DMS 273 (cell line): ENCODE measurements around the gene OTOS.
A peak's percentile ranks its signal among the peaks of the same experiment; 100 is the strongest.

Source experiments
- DNase-seq: peaks from one replicate; lab custom pipeline; 2025; ENCODE audit not compliant: unreplicated experiment; lab: John Stamatoyannopoulos, UW

Gene OTOS

DNA sequence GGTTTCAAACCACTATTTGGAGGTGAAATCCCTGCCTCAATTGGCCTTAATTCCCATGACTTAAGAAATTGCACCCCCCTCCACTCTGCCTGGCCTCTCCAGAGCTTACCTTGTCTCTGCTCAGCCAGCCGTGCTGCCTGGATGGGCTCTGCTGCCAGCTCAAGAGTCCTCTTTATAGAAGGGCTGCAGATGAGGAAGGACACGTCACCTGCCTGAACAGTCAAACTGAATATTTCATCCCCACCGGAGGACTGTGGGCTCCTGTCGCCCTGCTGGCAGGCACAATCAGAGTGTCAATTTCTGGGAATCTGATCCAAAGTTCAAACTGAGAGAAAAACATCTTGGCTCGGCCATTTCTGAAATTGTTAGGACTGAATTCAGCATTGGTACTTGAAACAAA lies at the start of gene OTOS:
TSS of gene OTOS (minus strand) at position 148 of the 400 bp plus-strand sequence. CDS start 332 bp downstream, outside the sequence.
- no peak for DNase-seq

DNA sequence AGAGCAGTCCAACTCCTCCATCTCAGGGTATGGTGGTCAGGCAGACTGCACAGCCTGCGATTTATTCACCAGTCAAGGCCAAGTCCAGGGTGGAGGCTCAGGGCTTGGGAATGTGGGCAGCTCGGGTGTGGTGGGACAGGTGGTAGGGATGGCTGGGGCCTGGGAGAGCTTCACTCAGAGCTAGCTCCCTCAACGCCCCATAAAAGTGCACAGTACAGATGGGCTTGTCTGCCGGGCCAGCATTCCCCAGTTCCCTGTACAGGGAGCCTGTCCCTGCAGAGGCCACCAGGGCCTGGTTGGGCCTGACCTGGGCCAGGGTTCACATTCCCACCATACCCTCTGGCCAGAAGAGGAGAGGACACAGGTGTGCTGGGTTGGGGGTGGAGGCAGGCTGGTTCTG lies 49.2 kb upstream of the OTOS start:
- DNase-seq = no peak

DNA sequence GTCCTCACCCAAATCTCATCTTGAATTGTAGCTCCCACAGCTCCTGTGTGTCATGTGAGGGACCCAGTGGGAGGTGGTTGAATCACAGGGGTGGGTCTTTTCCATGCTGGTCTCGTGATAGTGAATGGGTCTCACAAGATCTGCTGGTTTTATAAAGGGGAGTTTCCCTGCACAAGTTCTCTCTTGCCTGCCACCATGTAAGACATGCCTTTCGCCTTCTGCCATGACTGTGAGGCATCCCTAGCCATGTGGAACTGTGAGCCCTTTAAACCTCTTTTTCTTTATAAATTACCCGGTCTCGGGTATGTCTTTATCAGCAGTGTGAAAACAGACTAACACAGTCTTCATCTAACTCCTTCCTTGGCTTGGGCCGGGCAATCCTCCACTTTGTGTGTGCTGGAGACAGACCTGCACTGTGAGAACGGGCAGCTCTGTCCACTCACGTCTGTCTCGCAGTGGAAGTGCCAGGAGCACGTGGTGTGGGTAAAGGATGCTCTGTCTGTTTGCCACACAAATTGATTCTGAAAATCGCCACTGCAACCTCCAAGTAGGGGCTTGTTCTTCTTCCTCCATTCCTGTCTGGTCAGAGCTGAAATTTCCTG lies 47.6 kb upstream of the OTOS start:
- no peak for DNase-seq

DNA sequence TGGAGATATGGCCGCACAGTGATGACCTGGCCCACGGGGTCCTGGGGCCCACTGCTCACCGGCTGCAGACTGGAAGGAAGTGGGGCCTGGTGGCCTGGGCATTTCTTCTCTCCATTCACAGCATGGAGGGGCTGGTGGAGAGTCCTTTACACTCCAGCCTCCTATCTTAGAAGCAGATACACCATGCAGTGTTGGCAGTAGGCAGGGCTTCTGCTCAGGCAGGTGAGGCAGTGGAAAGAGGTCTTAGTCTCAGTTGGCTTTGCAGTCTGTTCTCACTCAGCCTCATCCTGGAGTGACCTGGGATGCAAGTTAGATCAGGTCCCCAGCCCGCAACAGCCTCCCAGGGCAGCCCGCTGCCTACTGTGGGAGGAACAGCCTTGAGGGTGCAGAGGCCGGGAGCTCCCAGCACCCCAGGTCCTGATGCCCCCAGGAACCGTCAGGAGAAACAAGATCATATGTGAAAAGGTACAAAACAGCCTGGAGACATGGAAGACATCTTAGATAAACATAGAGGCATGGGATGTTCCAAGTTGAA lies 45.8 kb upstream of the OTOS start:
- DNase-seq = no peak

DNA sequence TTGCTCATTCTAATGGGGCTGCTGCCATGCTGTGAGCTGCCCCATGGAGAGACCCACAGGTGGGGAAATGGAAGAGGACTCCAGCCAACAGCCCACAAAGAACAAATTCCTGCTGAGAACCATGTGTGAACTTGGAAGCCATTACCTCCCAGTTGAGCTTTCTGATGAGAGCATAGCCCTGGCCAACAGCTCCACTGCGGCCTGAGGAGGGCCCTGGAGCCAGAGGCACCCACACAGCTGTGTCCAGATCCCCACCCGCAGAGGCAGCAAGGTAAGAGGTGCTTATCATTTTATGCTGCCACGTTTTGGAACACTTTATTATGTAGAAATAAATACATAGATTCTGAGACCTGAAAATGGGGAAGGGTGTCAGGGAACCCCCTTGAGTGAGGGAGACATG lies 44.2 kb upstream of the OTOS start:
- no peak for DNase-seq

DNA sequence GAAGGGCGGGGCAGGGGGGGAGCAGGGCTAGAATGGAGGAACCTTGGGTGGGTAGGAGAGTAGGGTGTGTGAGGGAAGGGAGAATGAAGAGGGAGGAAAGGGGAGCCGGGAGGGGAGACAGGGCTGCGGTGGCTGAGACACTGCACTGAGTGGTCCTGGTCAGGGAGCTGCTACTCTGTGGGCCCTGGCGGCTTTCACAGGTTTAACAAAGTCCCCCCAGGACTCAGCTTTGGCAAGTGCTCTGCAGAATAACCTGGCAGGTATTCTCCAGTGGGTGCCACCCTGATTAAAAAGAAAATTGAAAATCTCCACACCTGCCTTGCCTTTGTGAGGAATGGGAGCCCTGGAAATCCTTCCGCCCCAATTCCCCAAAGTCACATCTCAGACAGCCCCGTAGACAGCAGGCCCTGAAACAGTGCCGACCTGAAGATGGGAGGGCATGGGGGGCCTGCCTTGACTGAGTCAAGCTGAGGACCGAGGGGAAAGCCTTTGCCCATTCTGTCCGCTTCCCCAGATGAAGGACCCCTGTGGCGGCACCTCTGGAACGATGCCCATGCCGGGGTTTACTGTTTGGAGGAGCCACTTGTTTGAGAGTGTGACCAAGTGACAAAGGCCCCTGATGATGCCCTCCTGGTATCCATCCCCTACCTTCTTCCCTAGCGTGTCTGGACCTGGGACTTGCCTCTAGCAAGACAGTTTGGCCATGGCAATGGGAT lies 43.6 kb upstream of the OTOS start:
- no peak for DNase-seq

DNA sequence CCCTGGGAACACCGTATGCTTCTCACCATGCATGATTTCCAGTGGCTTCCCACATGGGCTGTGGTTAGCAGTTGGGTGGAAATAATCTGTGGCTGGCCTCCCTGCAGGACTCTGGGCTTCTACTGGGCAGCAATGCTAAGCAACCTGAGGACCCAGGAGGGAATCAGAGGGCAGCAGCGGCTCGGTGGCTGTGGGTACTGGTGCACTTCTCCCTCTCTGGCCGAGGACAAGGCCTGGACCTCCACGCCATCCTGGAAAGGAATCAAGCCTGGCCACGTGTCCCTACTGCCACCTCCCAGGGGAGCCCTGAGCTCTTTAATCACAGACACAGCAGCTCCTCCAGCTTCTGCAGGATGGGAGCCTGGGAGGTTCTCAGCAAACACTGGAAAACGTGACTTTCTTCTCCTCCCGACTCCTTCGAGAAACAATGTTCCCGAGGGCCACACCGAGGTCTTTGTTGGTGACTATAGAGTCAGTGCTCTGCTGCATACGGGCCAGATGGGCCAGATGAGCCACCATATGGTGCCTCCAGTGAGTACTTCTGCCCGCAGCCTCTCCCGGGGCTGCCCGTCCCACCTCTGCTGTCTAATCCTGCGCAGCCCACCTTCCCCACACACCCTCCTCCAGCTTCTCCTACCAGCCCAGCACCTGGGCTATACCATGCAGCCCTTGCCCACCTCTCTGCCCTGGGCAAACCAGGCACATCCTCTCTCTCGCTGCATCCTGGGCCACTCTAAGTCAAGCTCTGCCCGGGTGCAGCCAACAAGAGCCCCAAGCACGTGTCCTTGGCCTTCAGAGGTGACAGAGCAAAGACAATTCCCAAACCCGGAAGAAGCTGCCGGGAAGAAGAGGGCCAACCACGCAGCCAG lies 42.8 kb upstream of the OTOS start:
- peak; percentile 89 for DNase-seq

DNA sequence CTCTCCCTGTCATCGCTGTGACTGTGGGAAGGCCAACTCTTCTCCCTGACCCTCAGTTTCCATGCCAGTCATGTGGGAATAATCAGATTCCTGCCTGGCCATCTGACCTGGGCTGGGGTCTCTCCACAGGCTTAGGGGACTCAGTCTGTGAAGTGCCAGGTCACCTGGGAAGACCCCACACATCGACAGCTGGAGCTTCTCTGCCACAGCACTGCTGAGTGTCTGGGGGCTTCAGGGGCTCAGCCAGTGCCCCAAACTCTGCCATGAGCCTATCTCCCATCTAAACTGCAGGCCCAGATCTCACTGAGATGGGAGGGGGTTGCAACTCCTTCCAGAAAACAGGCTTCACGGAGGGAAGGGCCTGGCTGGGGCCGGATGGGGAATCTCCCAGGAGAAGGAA lies 42.0 kb upstream of the OTOS start:
- no peak for DNase-seq

DNA sequence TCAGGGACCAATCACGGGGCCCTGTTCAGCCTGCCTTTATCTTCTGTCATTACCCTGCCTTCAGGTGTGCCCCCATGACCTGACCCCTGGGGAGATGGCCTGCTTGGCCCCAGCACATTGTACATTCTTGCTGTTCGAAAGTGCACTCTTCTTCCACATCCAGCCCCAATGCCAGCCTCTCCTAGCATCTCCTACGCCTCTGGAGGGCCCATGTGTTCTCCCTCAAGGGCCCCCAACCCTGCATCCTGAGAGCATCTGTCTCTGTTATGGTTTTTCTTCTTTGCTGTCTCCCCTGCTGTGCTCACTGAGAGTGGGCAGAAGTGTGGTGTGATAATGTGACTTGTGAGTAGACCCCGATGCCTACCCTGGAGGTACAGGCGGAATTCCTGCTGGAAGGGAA lies 41.5 kb upstream of the OTOS start:
- peak; percentile 17 for DNase-seq

DNA sequence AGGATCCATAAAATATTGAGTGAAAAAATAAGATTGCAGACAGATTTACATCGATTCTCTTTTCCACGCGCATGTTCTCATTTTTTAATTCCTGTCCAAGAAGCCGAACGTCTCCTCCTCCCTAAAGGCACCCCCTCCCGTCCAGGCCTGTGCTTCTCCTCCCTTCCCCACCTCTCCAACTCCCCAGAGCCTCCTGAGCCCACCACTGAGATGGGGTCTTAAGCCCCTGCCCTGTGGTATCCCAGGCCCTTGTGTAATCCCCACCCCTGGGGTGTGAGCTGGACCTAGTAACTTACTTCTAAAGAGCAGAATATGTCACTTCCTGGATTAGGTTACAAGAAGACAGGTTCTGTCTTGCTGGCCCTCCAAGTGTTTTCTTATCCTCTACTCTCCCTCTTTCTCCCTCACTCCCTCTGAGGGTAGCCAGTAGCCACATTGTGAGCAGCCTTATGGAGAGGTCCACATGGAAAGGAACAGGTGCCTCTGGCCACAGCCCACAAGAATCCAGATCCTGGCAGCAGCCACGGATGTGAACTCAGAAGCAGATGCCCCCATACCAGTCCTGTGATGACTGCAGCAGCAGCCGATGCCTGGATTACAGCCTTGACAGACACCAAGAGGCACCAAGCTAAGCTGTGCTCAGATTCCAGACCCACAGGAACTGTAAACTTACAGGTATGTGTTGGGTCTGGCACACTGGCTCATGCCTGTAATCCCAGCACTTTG lies 39.6 kb upstream of the OTOS start:
- DNase-seq = peak; percentile 30

DNA sequence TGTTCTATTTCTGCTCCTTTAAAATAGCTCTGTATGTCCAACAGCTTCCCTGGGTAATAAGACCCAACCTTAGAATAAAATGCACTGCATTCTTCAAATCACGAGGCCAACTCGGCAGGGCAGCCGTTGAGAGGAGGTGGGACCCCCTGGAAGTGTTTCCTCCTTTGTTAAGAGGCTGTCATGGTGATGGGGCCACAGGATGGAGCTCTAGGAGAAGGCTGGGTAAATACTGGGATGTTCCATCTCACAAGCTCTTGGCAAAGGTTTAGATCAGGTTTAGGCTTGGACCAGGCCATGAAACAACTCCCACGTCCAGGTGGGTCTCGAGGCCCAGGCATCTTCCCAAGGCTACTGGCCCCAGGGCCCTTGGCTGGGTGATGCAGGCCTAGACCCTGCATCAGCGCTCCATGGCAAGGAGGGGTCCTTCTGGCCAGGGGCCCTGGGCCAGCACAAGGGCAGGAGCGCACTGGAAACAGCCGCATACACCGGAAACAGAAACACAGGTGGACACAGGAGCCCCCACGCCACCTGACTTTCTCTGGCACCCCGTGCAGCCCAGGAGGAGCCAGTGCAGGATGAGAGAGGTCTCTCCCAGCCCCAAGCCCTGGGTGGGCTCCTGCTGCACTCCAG lies 38.8 kb upstream of the OTOS start:
- DNase-seq = no peak

DNA sequence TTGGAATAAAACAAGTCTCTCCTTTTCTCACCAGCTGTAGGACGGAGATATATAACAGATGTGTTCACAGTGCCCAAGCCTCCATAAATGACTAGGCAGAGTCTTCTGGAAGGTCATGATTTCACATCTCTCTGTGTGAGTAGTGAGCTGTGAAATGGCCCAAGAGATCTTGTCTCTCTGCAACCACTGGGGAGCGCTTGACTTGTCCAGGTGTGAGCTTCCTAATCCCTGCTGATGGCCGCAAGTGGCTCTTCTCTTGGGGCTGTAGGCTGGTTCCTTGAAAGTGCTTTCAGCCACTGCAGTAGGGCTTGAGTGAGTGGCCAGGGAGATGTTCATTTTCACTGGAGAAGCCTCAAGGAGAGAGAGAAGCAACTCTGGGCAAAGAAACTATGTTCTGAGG lies 38.1 kb upstream of the OTOS start:
- DNase-seq = no peak

DNA sequence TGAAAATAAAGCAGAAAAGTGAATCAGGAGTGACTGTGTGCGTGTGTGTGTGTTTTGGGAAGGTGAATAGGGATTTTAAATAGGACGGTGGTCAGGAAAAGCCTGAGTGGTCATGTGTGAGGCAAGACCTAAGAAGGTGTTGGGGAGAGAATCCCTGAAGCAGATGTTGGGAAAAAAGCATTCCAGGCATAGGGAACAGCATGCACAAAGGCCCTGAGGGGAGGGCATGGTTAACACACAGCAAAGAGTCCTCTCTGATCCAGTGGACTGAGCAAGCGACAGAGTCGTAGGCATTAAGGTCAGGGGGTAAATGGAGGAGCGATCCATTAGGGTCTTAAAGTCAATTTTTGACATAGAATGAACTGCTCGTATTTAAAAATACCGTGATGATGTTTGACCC lies 34.0 kb upstream of the OTOS start:
- no peak for DNase-seq

DNA sequence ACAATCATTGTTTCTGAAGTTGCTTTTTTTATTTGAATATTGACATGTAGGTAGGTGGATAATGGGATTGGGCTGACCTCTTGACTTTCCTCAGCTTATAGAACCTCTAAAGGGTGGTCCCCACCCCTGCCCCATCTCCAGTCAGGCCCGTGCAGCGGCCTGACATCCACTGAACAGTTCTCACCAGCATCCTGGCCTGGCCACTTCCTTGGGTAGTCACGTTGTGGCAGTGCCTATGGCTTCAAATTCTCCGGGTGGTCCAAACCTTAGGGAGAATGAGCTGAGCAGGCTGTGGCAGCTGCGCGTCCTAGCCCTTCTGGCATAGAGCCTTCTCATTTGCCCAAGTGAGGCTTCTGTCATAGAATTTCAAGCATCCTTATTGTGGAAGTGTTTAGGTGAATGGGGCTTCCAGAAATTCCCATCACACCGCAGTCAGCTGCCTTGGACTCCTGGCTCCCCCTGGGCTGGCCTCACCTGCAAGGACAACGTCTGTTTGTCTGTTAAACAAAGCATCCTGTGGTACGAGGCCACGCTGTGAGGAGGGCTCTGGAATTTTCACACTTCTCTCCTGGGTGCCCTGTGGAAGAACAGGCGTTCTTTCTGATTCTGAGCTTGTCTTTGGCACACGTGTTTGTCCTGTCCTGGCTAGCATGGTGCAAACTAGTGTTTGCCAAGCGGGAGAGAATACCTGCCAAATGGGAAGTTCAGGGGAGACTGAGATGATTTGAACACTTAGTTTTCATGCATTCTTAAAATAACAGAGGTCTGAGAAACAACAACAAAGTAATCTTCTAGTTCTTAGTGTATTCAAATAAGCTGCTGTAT lies 31.8 kb upstream of the OTOS start:
- DNase-seq = no peak

DNA sequence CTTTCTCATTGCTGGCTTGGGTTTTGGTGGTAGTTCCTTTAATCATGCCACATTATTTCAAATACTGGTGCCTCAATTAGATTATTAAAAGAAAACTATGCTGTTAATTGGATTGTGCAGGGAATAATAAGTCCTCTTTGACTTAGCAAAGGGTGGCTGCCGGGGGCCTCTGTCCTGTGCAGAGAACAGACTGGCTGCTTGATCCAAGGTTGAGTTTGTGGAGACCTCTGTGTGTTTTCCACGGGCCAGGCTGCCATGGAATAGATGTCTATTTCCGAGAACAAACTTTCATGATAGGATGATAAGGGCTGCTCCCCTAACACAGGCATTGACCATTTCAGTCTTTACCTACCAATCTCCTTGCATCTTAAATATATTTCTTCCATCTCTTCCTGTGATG lies 30.4 kb upstream of the OTOS start:
- DNase-seq = no peak

DNA sequence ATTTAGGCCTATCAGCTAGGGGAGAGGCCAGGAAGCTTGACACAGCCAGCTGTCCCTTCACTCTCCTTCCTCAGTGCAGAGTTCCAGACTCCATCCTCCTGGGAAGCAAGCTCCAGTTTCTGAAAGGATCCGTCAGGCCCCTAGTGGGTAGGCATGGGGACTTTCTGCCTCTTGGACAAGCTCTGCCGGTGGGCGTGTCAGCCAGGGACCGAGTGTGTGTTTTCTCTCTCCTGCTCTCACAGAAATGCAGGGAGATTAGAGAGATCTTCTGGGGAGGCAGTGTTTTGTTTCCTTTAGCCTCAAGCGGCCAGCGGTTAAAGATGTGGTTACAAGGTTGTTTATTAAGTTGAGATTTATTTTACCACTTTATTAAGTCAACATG lies 29.9 kb upstream of the OTOS start:
- no peak for DNase-seq

DNA sequence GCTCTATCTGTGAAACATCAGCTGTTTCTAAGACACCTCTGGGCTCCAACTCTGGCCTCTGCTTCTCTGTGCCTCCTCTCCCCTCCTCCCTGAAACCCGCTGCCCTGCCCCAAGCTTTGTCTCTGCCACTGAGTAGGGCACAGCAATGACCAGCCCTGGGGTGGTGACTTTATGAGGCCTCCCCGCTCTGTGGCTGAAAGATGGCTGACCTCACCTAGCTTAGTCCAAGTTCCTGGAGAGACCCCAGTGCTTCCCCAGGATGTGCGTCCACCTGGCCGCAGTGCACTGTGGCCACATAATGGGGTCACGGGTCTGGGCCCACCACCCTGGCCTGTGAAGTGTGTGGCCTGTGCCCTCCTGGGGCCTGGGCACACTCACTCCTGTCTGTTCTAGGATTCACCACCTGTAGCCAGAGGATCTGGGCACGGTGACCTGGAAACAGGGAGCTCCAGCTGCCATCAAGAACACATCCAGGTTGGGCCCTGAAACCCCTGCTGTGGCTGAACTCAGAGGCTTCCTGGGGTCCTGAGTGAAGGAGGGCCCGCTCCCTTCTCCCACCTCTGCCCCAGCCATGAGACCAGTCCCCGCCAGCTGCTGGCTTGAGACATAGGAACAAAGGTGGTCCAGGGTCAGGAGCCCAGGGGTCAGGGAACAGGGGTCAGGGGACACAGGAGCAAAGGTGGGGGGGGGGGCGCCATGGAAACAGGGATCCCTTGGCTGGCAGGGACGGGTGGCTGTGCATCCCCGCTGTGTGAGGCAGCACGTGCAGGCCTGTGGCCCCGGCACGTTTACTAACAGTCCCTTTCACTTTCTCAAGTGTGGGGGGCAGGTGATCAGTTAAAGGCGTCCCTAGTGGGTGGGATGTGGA lies 29.3 kb upstream of the OTOS start:
- no peak for DNase-seq

DNA sequence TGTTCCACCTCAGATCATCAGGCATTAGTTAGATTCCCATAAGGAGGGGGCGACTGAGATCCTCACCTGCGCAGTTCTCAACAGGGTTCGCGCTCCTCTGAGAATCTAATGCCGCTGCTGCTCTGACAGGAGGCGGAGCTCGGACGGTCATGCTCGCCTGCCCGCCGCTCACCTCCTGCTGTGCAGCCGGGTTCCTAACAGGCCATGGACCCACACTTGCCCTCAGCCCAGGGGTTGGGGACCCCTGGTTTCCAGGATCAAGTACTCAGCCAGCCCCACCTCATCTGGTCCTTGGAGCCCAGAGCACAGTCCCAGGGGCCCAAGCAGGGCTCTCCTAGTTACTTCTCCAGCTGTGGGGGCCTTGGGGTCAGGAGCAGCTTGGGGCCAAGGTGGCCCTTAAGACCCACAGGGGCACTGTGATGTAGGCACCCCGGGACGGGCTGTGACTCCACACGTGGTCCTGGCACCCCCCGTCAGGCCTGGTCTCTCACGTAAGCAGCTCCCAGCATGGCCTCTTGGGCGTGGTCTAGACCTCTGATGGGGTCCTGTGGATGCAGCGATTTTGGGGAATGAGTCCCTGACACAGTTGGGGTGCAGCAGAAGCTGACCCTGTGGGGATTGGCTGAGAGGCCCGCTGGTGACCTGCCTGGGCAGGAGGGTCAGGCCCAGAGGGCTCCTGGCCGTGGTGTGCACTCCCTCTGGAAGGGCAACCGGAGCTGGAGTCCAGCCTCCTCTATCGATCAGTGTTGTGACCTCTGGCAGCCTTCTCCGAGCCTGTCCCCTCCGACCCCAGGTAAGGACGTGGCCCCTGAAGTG lies 28.3 kb upstream of the OTOS start:
- DNase-seq = no peak
